ENCODE results near the gene PROCA1. TPM values are rescaled to one million over a fixed set of nuclear protein-coding genes. Genes with fewer than 3 reads are reported as not detected.

PROCA1 gene
- total RNA-seq, 1 donor from 2014 or later: 3.4 TPM

DNA sequence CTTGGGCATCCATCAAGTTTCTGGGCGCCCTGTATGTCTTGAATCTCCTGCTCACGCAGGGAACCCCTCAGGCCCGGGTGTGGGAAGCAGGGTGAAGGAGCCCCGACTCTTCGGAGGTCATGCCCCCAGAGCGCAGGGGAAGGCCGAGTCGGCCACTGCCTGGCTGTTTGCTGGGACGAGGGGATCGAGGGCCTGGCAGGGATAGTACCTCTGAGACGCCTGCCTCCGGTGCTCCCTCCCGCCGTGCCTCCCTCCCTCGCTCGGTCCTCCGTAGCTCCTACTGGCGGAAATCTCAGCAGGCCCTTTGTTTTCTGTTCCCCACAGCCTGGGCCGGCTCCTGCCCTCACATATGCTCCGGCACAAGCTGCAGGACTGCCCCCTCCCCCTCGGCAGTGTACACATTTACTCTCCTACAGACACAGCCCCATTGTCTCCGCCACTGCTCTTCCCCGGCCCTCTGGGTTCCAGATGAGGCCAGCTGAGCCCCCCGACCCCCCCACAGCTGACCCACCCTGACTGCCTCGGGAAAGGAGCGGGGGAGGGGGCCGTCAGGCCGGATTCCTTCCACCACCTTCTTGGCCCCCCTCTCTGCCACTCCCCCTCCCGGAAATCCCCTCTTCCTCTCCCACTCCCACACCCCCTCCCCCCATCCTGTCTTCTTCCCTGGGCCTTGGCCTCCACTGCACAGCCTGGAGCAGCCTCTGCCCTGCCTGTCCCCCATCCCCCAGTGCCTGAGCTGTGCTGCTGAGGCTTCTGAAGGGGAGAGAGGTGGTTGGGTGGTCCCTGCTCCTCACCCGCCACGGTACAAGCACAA, 33.5 kb upstream of the PROCA1 start:
- Histone ChIP-seq H3K9ac (ENCODE audit: low read length) (peak overlapping the region; percentile 92), H3K27me3 (ENCODE audit: insufficient read depth, low read length) (no peaks in the 10 kb centered on the region), H3K9me3 (ENCODE audit: insufficient read depth, low read depth, low read length) (peaks cover 3% of the 10 kb centered on the region), H2AFZ (ENCODE audit: low read depth, low read length) (no peak overlapping the region), H3K4me1 (ENCODE audit: insufficient read depth, low read length) (peaks cover 31% of the 10 kb centered on the region), H3K27ac (ENCODE audit: low read depth, low read length) (peak overlapping the region; percentile 77), H4K20me1 (ENCODE audit: insufficient read depth, low read length) (peaks cover 55% of the 10 kb centered on the region), H3K4me3 (ENCODE audit: insufficient read depth, low read depth, low read length) (peak overlapping the region; percentile 85), H3K36me3 (ENCODE audit: insufficient read depth, low read length) (peaks cover 7% of the 10 kb centered on the region), H3K4me2 (ENCODE audit: low read length) (peak overlapping the region; percentile 95), H3K79me2 (ENCODE audit: insufficient read depth, low read length) (peaks cover 54% of the 10 kb centered on the region)
- FAIRE-seq (no peak), DNase-seq (ENCODE audit: low read depth) (peak; percentile 27)
- Mint-ChIP-seq H3K4me1 (ENCODE audit: low read depth, unreplicated experiment) (peaks cover 11% of the 10 kb centered on the region), H3K4me3 (ENCODE audit: unreplicated experiment) (peak overlapping the region; percentile 94), H3K9me3 (ENCODE audit: unreplicated experiment) (no peaks in the 10 kb centered on the region), H3K27me3 (ENCODE audit: low read depth, unreplicated experiment) (no peaks in the 10 kb centered on the region), H3K27ac (ENCODE audit: unreplicated experiment) (peak overlapping the region; percentile 92), H3K36me3 (ENCODE audit: low read depth, unreplicated experiment) (peaks cover 15% of the 10 kb centered on the region)
- TF ChIP-seq, protein P1, sequence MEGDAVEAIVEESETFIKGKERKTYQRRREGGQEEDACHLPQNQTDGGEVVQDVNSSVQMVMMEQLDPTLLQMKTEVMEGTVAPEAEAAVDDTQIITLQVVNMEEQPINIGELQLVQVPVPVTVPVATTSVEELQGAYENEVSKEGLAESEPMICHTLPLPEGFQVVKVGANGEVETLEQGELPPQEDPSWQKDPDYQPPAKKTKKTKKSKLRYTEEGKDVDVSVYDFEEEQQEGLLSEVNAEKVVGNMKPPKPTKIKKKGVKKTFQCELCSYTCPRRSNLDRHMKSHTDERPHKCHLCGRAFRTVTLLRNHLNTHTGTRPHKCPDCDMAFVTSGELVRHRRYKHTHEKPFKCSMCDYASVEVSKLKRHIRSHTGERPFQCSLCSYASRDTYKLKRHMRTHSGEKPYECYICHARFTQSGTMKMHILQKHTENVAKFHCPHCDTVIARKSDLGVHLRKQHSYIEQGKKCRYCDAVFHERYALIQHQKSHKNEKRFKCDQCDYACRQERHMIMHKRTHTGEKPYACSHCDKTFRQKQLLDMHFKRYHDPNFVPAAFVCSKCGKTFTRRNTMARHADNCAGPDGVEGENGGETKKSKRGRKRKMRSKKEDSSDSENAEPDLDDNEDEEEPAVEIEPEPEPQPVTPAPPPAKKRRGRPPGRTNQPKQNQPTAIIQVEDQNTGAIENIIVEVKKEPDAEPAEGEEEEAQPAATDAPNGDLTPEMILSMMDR (IDR thresholded peaks at IDR 0.05; ENCODE audit: insufficient read depth, low read depth, low read length): no peak
- no peak for TF ChIP-seq EZH2 (IDR thresholded peaks at IDR 0.05; ENCODE audit: insufficient read depth, low read length)

DNA sequence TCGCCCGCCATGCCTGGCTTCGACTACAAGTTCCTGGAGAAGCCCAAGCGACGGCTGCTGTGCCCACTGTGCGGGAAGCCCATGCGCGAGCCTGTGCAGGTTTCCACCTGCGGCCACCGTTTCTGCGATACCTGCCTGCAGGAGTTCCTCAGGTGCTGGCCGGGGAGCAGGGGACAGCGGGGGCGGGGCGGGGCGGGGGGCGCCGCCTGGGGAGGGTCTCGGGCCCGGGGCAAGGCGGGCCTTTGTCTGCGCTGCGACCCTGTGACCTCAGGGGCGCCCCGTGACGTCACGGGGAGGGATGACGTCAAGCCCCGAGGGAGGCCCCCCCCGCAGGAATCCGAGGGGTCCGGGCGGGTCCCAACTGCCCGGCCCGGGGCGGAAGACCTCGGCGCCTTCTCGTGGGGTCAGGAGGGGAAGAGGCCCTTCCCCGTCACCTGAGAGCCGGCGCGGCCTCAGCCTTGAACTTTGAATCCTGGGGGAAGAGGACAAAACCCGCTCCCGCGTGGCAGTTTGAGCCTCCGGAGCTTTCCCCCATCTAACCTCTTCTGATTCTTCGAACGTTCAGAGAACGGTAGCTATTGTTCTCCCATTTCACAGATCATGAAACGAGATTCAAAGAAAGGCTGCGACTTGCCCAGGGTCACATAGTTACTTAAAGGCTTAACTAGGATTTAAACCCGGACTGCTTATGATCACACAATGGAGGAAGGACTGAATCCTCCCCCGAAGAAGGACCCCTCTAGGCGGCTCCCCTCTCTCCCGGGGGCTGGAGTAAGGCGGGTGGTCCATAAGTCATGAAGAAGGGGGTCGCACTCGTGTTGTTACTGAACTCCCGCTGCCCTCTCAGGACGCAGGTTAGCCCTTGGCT, 32.6 kb upstream of the PROCA1 start:
- H3K27ac ChIP-seq (ENCODE audit: low read depth, low read length): peak overlapping the region; percentile 83
- peak overlapping the region; percentile 95 for H3K4me2 ChIP-seq (ENCODE audit: low read length)
- H3K36me3 ChIP-seq (ENCODE audit: insufficient read depth, low read length): peaks cover 7% of the 10 kb centered on the region
- H3K9me3 Mint-ChIP-seq (ENCODE audit: unreplicated experiment): peaks cover 5% of the 10 kb centered on the region
- H3K4me3 Mint-ChIP-seq (ENCODE audit: unreplicated experiment): peak overlapping the region; percentile 94
- H3K79me2 ChIP-seq (ENCODE audit: insufficient read depth, low read length): peaks cover 52% of the 10 kb centered on the region
- H3K9me3 ChIP-seq (ENCODE audit: insufficient read depth, low read depth, low read length): peaks cover 3% of the 10 kb centered on the region
- H2AFZ ChIP-seq (ENCODE audit: low read depth, low read length): no peak overlapping the region
- no peak for FAIRE-seq
- H3K4me1 Mint-ChIP-seq (ENCODE audit: low read depth, unreplicated experiment): peaks cover 11% of the 10 kb centered on the region
- no peaks in the 10 kb centered on the region for H3K27me3 Mint-ChIP-seq (ENCODE audit: low read depth, unreplicated experiment)
- H3K27ac Mint-ChIP-seq (ENCODE audit: unreplicated experiment): peak overlapping the region; percentile 92
- TF ChIP-seq, protein P1 (IDR thresholded peaks at IDR 0.05; ENCODE audit: insufficient read depth, low read depth, low read length): no peak
- TF ChIP-seq EZH2 (IDR thresholded peaks at IDR 0.05; ENCODE audit: insufficient read depth, low read length): no peak
- peak overlapping the region; percentile 85 for H3K4me3 ChIP-seq (ENCODE audit: insufficient read depth, low read depth, low read length)
- peak overlapping the region; percentile 92 for H3K9ac ChIP-seq (ENCODE audit: low read length)
- DNase-seq (ENCODE audit: low read depth): no peak
- peaks cover 18% of the 10 kb centered on the region for H3K36me3 Mint-ChIP-seq (ENCODE audit: low read depth, unreplicated experiment)
- H4K20me1 ChIP-seq (ENCODE audit: insufficient read depth, low read length): peaks cover 48% of the 10 kb centered on the region
- H3K27me3 ChIP-seq (ENCODE audit: insufficient read depth, low read length): no peaks in the 10 kb centered on the region
- H3K4me1 ChIP-seq (ENCODE audit: insufficient read depth, low read length): peaks cover 30% of the 10 kb centered on the region
